ENCODE results near the gene MKLN1. TPM values are rescaled to one million over a fixed set of nuclear protein-coding genes. Genes with fewer than 3 reads are reported as not detected.

The MKLN1 gene
- total and polyA plus RNA-seq, 2 of the 4 experiments (the other 2 are of a cell fraction): 17.5 to 52.0 TPM

DNA sequence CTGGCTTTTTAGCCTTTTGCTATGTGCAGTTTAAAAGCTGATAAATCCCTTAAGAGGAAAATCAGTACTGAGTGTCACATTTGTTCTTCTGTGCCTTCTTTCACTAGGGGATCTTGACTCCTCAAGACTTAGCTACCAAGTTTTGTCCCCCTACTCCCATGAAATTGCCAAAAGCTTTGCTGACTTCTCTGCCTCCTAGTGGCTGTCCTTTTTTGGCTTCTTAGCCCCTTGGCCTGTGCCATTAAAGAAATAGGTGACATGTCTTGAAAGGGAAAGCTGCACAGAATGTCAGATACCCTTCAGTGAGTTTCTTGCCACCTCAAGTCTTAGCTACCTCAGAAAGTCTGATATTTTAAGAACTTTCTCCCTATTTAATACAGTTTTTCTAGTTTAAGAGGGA lies 10.5 kb downstream of the MKLN1 start:
- dilution Hi-C loops (cut with HindIII; ENCODE audit: low sequenced_read_pairs, unreplicated experiment) (no loop called here), intact Hi-C loops (cut with micrococcal nuclease) (no loop called here), in situ Hi-C loops (cut with MboI; ENCODE audit: low sequenced_read_pairs) (no loop called here)
- H3K79me1 ChIP-seq (ENCODE audit: low read depth in 1 of 2, low read length in 2 of 2): peaks cover 4 to 47% of the 10 kb centered on the region in 2 experiments; a peak in 3 of 4 replicates
- peaks cover 6% of the 10 kb centered on the region for H3K9me3 ChIP-seq (ENCODE audit: control insufficient read depth, insufficient read depth, low read length)
- H2BK15ac ChIP-seq (ENCODE audit: low read depth, low read length): no peak overlapping the region
- TF ChIP-seq RCOR1 (IDR thresholded peaks at IDR 0.05; ENCODE audit: insufficient replicate concordance, low read length) (no peak), RFX5 (IDR thresholded peaks at IDR 0.05; ENCODE audit: low read depth, low read length) (no peak), CEBPB (IDR thresholded peaks at IDR 0.05; ENCODE audit: low read depth, low read length) (no peak), MAFK (IDR thresholded peaks at IDR 0.05; ENCODE audit: low read depth, low read length) (no peak)
- TF ChIP-seq, protein P1, sequence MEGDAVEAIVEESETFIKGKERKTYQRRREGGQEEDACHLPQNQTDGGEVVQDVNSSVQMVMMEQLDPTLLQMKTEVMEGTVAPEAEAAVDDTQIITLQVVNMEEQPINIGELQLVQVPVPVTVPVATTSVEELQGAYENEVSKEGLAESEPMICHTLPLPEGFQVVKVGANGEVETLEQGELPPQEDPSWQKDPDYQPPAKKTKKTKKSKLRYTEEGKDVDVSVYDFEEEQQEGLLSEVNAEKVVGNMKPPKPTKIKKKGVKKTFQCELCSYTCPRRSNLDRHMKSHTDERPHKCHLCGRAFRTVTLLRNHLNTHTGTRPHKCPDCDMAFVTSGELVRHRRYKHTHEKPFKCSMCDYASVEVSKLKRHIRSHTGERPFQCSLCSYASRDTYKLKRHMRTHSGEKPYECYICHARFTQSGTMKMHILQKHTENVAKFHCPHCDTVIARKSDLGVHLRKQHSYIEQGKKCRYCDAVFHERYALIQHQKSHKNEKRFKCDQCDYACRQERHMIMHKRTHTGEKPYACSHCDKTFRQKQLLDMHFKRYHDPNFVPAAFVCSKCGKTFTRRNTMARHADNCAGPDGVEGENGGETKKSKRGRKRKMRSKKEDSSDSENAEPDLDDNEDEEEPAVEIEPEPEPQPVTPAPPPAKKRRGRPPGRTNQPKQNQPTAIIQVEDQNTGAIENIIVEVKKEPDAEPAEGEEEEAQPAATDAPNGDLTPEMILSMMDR (conservative IDR thresholded peaks at IDR 0.05; ENCODE audit: low read depth, low read length): no peak
- H3K18ac ChIP-seq (ENCODE audit: low read depth, low read length): no peak overlapping the region
- H2AFZ ChIP-seq (replicated peaks; ENCODE audit: low read length, poor library complexity): no peak overlapping the region
- H4K8ac ChIP-seq (ENCODE audit: low read depth in 2 of 2, low read length in 2 of 2): no peak overlapping the region
- no peak overlapping the region for H2BK5ac ChIP-seq (ENCODE audit: low read depth, low read length, poor library complexity, severe bottlenecking)
- H3K4me2 ChIP-seq (ENCODE audit: low read depth, low read length): no peak overlapping the region
- no TSS peak for BruUV-seq (replicated peaks)
- no peak overlapping the region for H3K27ac ChIP-seq (ENCODE audit: insufficient read depth, low read length)
- H2BK120ac ChIP-seq (ENCODE audit: low read depth, low read length): no peak overlapping the region
- no peaks in the 10 kb centered on the region; the same call in 1 of the 2 replicates for H3K9me1 ChIP-seq (ENCODE audit: insufficient read depth, low read length)
- H3K27me3 ChIP-seq (ENCODE audit: control insufficient read depth, insufficient read depth, low read length): no peaks in the 10 kb centered on the region
- H2AK5ac ChIP-seq (ENCODE audit: low read depth, low read length): no peak overlapping the region
- no peak overlapping the region for H3K9ac ChIP-seq (ENCODE audit: low read depth, low read length)
- H3K36me3 ChIP-seq (ENCODE audit: control insufficient read depth, insufficient read depth, low read length): peaks cover 3% of the 10 kb centered on the region
- H3K4me3 ChIP-seq (ENCODE audit: insufficient read depth, low read depth, low read length): no peak overlapping the region
- DNase-seq (no peak), ATAC-seq (ENCODE audit: low read depth) (no peak)
- peaks cover 64% of the 10 kb centered on the region for H4K20me1 ChIP-seq (ENCODE audit: insufficient read depth, low read length)
- no peak overlapping the region for H3K14ac ChIP-seq (replicated peaks; ENCODE audit: low read depth, low read length)
- POLR2A ChIA-PET (ENCODE audit: unreplicated experiment): no interaction called here
- no peak overlapping the region for H3K4ac ChIP-seq (ENCODE audit: low read depth, low read length)
- H3K56ac ChIP-seq (ENCODE audit: extremely low read depth, insufficient read depth, low read length): no peak overlapping the region
- CTCF ChIA-PET: interaction anchor here (0.6 kb wide), 1 partner anchor 265 kb away, joined by 3 read pairs; no protein-coding TSS in a partner anchor
- no peaks in the 10 kb centered on the region; the same call in 1 of the 2 replicates for H3K4me1 ChIP-seq (ENCODE audit: control insufficient read depth, insufficient read depth, low read length)
- no peak overlapping the region for H2BK20ac ChIP-seq (ENCODE audit: low read depth, low read length)
- H4K5ac ChIP-seq (ENCODE audit: low read depth, low read length): no peak overlapping the region
- no peak overlapping the region for H3K23ac ChIP-seq (ENCODE audit: low read depth, low read length)
- no peak overlapping the region for H2AK9ac ChIP-seq (replicated peaks; ENCODE audit: low read depth, low read length, poor library complexity)
- no peak overlapping the region for H4K91ac ChIP-seq (ENCODE audit: insufficient read depth, low read depth, low read length)
